ENCODE results near the gene TMF1. TPM values are rescaled to one million over a fixed set of nuclear protein-coding genes. Genes with fewer than 3 reads are reported as not detected.

TMF1 gene
- total RNA-seq, 6 experiments from 2014 or later: 7.9 to 15.4 (median 11.5) TPM

GRCh38 chr3:69081583-69082262 is 29.6 kb upstream of the TMF1 start:
- Histone ChIP-seq H3K36me3 (no peaks in the 10 kb centered on the region), H3K27me3 (no peaks in the 10 kb centered on the region), H3K27ac (no peak overlapping the region), H3K9me3 (no peaks in the 10 kb centered on the region), H3K4me1 (peaks cover 0 to 39% (median 10%) of the 10 kb centered on the region in 4 donors), H3K4me3 (no peak overlapping the region)
- TF ChIP-seq POLR2A (IDR thresholded peaks at IDR 0.05) (no peak), CTCF (IDR thresholded peaks at IDR 0.05) (no peak)
- DNase-seq (no peak), ATAC-seq (no peak)
- WGBS (ENCODE audit: insufficient coverage, low coverage, low lambda C conversion rate, missing lambda C conversion rate): 85% methylated on average over 5 of the region's 5 CpGs
- intact Hi-C loops (cut with DNase I): no loop called here

- ATAC-seq (peak; percentile 84 to 94 (median 90)), DNase-seq (peak; percentile 94 to 95 (median 95))
- H3K36me3 ChIP-seq: no peaks in the 10 kb centered on the region
- H3K4me1 ChIP-seq: peaks cover 0 to 30% (median 6%) of the 10 kb centered on the region in 4 donors
- intact Hi-C loops (cut with DNase I): no loop called here
- H3K27me3 ChIP-seq: no peaks in the 10 kb centered on the region
- 4% methylated on average over 24 of the region's 37 CpGs for WGBS (ENCODE audit: insufficient coverage, low coverage, low lambda C conversion rate, missing lambda C conversion rate)
- peak within 1 kb of the TSS; percentile 49 to 86 (median 80) for H3K27ac ChIP-seq
- H3K9me3 ChIP-seq: no peaks in the 10 kb centered on the region
- H3K4me3 ChIP-seq: peak within 1 kb of the TSS; percentile 85 to 92 (median 91)
- TF ChIP-seq POLR2A (IDR thresholded peaks at IDR 0.05): peak; percentile 35
- no peak for TF ChIP-seq CTCF (IDR thresholded peaks at IDR 0.05)
These were observed 28.2 kb upstream of the TMF1 start, which contains the start of gene UBA3 for GRCh38 chr3:69080233-69080920. Gene UBA3, minus strand, starts transcription at chr3:69080365. Its CDS starts 12 bp downstream, at chr3:69080353.

GRCh38 chr3:69079269-69080159 is 27.4 kb upstream of the TMF1 start:
- Histone ChIP-seq H3K4me1 (peaks cover 0 to 30% (median 6%) of the 10 kb centered on the region in 4 donors), H3K36me3 (peaks cover 0 to 7% (median 0%) of the 10 kb centered on the region in 4 donors), H3K4me3 (peak overlapping the region; percentile 85 to 92 (median 91)), H3K27me3 (no peaks in the 10 kb centered on the region), H3K27ac (peak overlapping the region; percentile 49 to 86 (median 80)), H3K9me3 (no peaks in the 10 kb centered on the region)
- WGBS (ENCODE audit: insufficient coverage, low coverage, low lambda C conversion rate, missing lambda C conversion rate): 2% methylated on average over 21 of the region's 29 CpGs
- intact Hi-C loops (cut with DNase I): no loop called here
- TF ChIP-seq CTCF (IDR thresholded peaks at IDR 0.05) (no peak), POLR2A (IDR thresholded peaks at IDR 0.05) (no peak)
- peak in 2 of 3 donors; percentile 35 to 59 for DNase-seq
- peak; percentile 20 to 63 (median 53) for ATAC-seq

- TF ChIP-seq POLR2A (IDR thresholded peaks at IDR 0.05) (no peak), CTCF (IDR thresholded peaks at IDR 0.05) (no peak)
- Histone ChIP-seq H3K27ac (no peak overlapping the region), H3K27me3 (no peaks in the 10 kb centered on the region), H3K36me3 (peaks cover 0 to 17% (median 3%) of the 10 kb centered on the region in 4 donors), H3K4me1 (peaks cover 0 to 2% (median 0%) of the 10 kb centered on the region in 4 donors), H3K9me3 (no peaks in the 10 kb centered on the region), H3K4me3 (no peak overlapping the region)
- WGBS (ENCODE audit: insufficient coverage, low coverage, low lambda C conversion rate, missing lambda C conversion rate): 96% methylated on average over 3 of the region's 3 CpGs
- ATAC-seq (no peak), DNase-seq (no peak)
- intact Hi-C loops (cut with DNase I): no loop called here
These were observed 20.8 kb upstream of the TMF1 start for GRCh38 chr3:69072928-69073327.
